Smooth muscle cell (in vitro differentiated cells): ENCODE results near the gene CERS1. TPM values are rescaled to one million over a fixed set of nuclear protein-coding genes. Genes with fewer than 3 reads are reported as not detected.

Experiments
- DNase-seq: peaks from one replicate; lab custom pipeline; 2025; ENCODE audit not compliant: unreplicated experiment; lab: John Stamatoyannopoulos, UW
- H2AFZ ChIP-seq: fragments of 200-600 bp; sonication (generic); 2 replicates; pipeline ENCODE4 v1.6.0; 2016; ENCODE audit warnings: antibody characterized with exemption, low read depth, mild to moderate bottlenecking
- H3F3A ChIP-seq: fragments of 200-600 bp; sonication (generic); 2 replicates; pipeline ENCODE4 v1.6.0; 2017; ENCODE audit warnings: antibody characterized with exemption, low read depth
- H3K27ac ChIP-seq: fragments of 200-600 bp; sonication (generic); 2 replicates; pipeline ENCODE4 v1.5.1; 2016; ENCODE audit warnings: low read depth, mild to moderate bottlenecking
- H3K27me3 ChIP-seq: fragments of 200-600 bp; sonication (generic); 2 replicates; pipeline ENCODE4 v1.6.1; 2016; ENCODE audit warnings: low read depth, mild to moderate bottlenecking
- H3K36me3 ChIP-seq: fragments of 200-600 bp; sonication (generic); 2 replicates; pipeline ENCODE4 v1.5.1; 2016; ENCODE audit warnings: low read depth
- H3K4me1 ChIP-seq: fragments of 200-600 bp; sonication (generic); 2 replicates; pipeline ENCODE4 v1.5.1; 2016; ENCODE audit warnings: low read depth
- H3K4me2 ChIP-seq: fragments of 200-600 bp; sonication (generic); 2 replicates; pipeline ENCODE4 v1.6.0; 2016; ENCODE audit warnings: mild to moderate bottlenecking
- H3K4me3 ChIP-seq: fragments of 200-600 bp; sonication (generic); 2 replicates; pipeline ENCODE4 v1.5.1; 2016; ENCODE audit warnings: mild to moderate bottlenecking
- H3K79me2 ChIP-seq: fragments of 200-600 bp; sonication (generic); 2 replicates; pipeline ENCODE4 v1.6.0; 2016; ENCODE audit warnings: low read depth, mild to moderate bottlenecking
- H3K9ac ChIP-seq: fragments of 200-600 bp; sonication (generic); 2 replicates; pipeline ENCODE4 v1.6.0; 2016; ENCODE audit warnings: low read depth
- H3K9me3 ChIP-seq: fragments of 200-600 bp; sonication (generic); replicated peaks from 2 replicates; pipeline ENCODE4 v1.5.1; 2016; ENCODE audit warnings: low read depth
- H4K20me1 ChIP-seq: fragments of 200-600 bp; sonication (generic); 2 replicates; pipeline ENCODE4 v1.6.0; 2016; ENCODE audit warnings: low read depth
- CTCF ChIP-seq: fragments of 200-600 bp; sonication (generic); IDR thresholded peaks from 2 replicates; pipeline ENCODE4 v1.5.1; 2017; ENCODE audit warnings: borderline replicate concordance, mild to moderate bottlenecking, antibody characterized with exemption; ENCODE audit not compliant: insufficient read depth, poor library complexity, severe bottlenecking
- WGBS: methylation state at CpG from one replicate; pipeline ENCODE4 v1.1.7; 2016; ENCODE audit warnings: low lambda C conversion rate; 5-methylcytosine and 5-hydroxymethylcytosine counted together
- polyA plus RNA-seq: library from polyadenylated mRNA; unstranded; fragments of >200 nt; fragmentation: Nextera tagmentation; extraction: Ambion mirVana; gene quantifications from 2 replicates; pipeline ENCODE4 v1.2.1, GENCODE V29; 2016
- total RNA-seq: library from RNA; depleted of rRNA; stranded (reverse); fragments of >200 nt; gene quantifications from 2 replicates; pipeline ENCODE4 v1.2.3, GENCODE V29; 2014

The CERS1 gene
- total and polyA plus RNA-seq, 2 experiments from 2014 or later: 2.4 to 4.2 TPM

GRCh38 chr19:18901491-18901890, 5.5 kb upstream of the CERS1 start:
- Histone ChIP-seq H3K4me1 (no peaks in the 10 kb centered on the region), H3F3A (no peaks in the 10 kb centered on the region), H3K4me2 (no peak overlapping the region), H3K36me3 (no peaks in the 10 kb centered on the region), H3K9me3 (no peaks in the 10 kb centered on the region), H2AFZ (no peak overlapping the region), H3K27me3 (no peaks in the 10 kb centered on the region), H3K27ac (no peak overlapping the region), H3K79me2 (no peaks in the 10 kb centered on the region), H3K9ac (no peak overlapping the region), H4K20me1 (peaks cover 34% of the 10 kb centered on the region), H3K4me3 (no peak overlapping the region)
- DNase-seq: no peak
- over 99% methylated on average over 7 of the region's 7 CpGs for WGBS
- no peak for TF ChIP-seq CTCF

DNA sequence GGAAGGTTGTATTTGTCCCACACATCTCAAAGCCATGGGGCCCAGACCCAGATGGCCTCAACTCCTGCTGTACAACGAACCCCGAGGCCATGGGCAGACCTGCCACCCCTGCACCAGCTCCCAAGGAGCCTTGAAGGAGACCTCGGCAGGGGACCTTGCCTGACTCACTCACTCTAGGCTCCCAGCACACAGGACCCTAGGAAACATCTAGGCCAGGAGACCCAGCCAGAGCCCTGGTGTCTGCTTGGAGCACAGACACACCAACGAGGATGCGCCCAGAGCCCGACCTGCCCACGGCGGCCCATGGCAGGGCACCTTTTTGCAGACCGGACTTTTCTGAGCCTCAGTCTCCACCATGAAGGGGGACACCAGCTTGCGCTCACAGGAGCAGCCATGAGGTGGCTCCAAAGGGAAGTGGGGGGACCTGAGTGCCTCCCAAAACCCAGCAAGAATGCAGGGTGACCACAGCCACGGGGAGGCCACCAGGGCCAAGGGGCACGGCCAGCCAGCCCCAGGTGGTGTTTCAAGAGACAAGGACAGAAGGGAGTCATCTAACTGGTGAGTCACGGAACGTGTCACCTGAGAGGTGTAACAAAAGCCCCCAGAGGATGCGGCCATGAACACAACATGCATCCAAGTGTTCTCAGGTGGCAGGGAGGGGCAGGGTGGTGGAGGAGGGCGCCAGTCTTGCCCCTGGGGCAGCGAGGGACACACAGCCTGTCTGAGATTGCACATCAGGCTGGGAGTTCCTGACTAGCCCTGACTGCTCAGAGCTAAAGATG, 4.9 kb upstream of the CERS1 start:
- Histone ChIP-seq H4K20me1 (peaks cover 30% of the 10 kb centered on the region), H3K27ac (no peak overlapping the region), H3K27me3 (no peaks in the 10 kb centered on the region), H3K4me1 (no peaks in the 10 kb centered on the region), H3K4me2 (no peak overlapping the region), H3F3A (no peaks in the 10 kb centered on the region), H3K9ac (no peak overlapping the region), H3K4me3 (no peak overlapping the region), H3K36me3 (no peaks in the 10 kb centered on the region), H2AFZ (no peak overlapping the region), H3K9me3 (no peaks in the 10 kb centered on the region), H3K79me2 (no peaks in the 10 kb centered on the region)
- DNase-seq: no peak
- WGBS: 96% methylated on average over 17 of the region's 17 CpGs
- TF ChIP-seq CTCF: no peak

- no peak overlapping the region for H3K27ac ChIP-seq
- no peak overlapping the region for H3K4me3 ChIP-seq
- H4K20me1 ChIP-seq: peaks cover 21% of the 10 kb centered on the region
- H3K4me1 ChIP-seq: peaks cover under 1% of the 10 kb centered on the region
- H3K79me2 ChIP-seq: no peaks in the 10 kb centered on the region
- no peak for DNase-seq
- no peak for TF ChIP-seq CTCF
- no peaks in the 10 kb centered on the region for H3K36me3 ChIP-seq
- H3F3A ChIP-seq: no peaks in the 10 kb centered on the region
- no peaks in the 10 kb centered on the region for H3K9me3 ChIP-seq
- H3K9ac ChIP-seq: no peak overlapping the region
- no peak overlapping the region for H2AFZ ChIP-seq
- 91% methylated on average over 20 of the region's 20 CpGs for WGBS
- no peaks in the 10 kb centered on the region for H3K27me3 ChIP-seq
- no peak overlapping the region for H3K4me2 ChIP-seq
These were observed 3.9 kb upstream of the CERS1 start for GRCh38 chr19:18899624-18900560.
